Measurements from ENCODE around the gene RNF150.

Gene RNF150

DNA sequence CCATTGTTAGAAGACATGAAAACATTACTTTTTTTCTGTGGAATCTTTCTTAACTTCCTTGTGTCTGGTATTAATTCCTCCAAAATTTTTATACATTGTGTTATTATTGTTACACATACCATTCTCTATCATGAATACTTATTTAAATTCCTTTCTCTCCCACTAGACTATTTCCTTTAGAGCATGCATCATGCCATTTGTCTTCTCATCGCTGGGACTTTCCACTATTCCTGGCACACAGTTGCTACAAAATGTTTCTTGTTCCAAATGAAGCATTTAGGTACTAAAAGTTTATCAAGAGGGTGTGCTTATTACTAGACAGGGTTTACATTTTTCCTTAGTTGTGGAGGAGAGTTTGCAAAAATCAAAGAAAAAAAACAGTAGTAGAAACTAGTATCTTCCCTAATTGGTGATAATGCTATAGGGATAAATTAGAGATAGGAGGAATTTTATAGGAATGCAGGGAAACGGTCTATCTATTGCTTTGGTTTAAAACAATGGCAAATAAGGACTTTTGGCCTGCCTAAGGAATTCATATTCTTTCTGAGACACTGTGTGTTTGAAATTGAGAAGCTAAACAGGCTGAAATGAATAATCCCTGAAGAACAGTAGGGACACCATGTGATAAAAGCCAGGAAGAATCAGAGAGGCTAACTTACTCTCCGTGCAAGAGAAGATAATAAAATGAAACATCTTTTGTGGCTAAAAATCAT lies 189.6 kb downstream of the RNF150 start:
- no peaks in the 10 kb centered on the region for H3K27me3 ChIP-seq
- H3K4me3 ChIP-seq (ENCODE audit: low read depth in 1 of 2, low read length in 1 of 2): no peak overlapping the region
- H3K36me3 ChIP-seq: no peaks in the 10 kb centered on the region
- no peak overlapping the region for H3K27ac ChIP-seq
- H3K9me3 ChIP-seq: no peaks in the 10 kb centered on the region
- TF ChIP-seq, protein P1, sequence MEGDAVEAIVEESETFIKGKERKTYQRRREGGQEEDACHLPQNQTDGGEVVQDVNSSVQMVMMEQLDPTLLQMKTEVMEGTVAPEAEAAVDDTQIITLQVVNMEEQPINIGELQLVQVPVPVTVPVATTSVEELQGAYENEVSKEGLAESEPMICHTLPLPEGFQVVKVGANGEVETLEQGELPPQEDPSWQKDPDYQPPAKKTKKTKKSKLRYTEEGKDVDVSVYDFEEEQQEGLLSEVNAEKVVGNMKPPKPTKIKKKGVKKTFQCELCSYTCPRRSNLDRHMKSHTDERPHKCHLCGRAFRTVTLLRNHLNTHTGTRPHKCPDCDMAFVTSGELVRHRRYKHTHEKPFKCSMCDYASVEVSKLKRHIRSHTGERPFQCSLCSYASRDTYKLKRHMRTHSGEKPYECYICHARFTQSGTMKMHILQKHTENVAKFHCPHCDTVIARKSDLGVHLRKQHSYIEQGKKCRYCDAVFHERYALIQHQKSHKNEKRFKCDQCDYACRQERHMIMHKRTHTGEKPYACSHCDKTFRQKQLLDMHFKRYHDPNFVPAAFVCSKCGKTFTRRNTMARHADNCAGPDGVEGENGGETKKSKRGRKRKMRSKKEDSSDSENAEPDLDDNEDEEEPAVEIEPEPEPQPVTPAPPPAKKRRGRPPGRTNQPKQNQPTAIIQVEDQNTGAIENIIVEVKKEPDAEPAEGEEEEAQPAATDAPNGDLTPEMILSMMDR (IDR thresholded peaks at IDR 0.05): no peak
- H3K4me1 ChIP-seq (ENCODE audit: control insufficient read depth in 1 of 2, insufficient read depth in 1 of 2, low read depth in 1 of 2, low read length in 1 of 2): no peaks in the 10 kb centered on the region

GRCh38 chr4:140940589-140940988 lies 192.7 kb downstream of the RNF150 start:
- Histone ChIP-seq H3K27me3 (no peaks in the 10 kb centered on the region), H3K9me3 (no peaks in the 10 kb centered on the region), H3K27ac (no peak overlapping the region), H3K4me3 (ENCODE audit: low read depth in 1 of 2, low read length in 1 of 2) (no peak overlapping the region), H3K36me3 (no peaks in the 10 kb centered on the region), H3K4me1 (ENCODE audit: control insufficient read depth in 1 of 2, insufficient read depth in 1 of 2, low read depth in 1 of 2, low read length in 1 of 2) (no peaks in the 10 kb centered on the region)
- TF ChIP-seq, protein P1 (IDR thresholded peaks at IDR 0.05): no peak

DNA sequence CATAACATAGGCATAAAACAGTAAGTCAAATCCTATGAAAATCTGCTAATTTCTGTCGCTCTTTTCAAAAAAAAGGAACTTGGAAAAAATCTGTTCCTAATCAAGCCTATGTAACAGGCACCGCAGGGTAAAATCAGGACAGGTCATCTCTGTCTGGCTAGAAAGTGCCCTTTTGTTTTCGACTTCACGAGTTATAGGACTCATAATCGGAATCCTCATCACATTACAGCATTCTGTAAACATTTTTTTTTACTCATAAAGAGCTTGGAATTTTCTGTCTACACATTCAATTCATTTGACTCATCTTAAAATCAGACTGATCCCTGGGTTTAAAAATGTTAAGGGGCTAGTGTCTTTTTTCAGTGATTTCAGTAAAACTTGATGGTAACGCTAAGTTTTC lies 195.4 kb downstream of the RNF150 start:
- Histone ChIP-seq H3K9me3 (no peaks in the 10 kb centered on the region), H3K27me3 (no peaks in the 10 kb centered on the region), H3K4me1 (ENCODE audit: control insufficient read depth in 1 of 2, insufficient read depth in 1 of 2, low read depth in 1 of 2, low read length in 1 of 2) (no peaks in the 10 kb centered on the region), H3K4me3 (ENCODE audit: low read depth in 1 of 2, low read length in 1 of 2) (no peak overlapping the region), H3K36me3 (no peaks in the 10 kb centered on the region), H3K27ac (no peak overlapping the region)
- TF ChIP-seq, protein P1 (IDR thresholded peaks at IDR 0.05): no peak

DNA sequence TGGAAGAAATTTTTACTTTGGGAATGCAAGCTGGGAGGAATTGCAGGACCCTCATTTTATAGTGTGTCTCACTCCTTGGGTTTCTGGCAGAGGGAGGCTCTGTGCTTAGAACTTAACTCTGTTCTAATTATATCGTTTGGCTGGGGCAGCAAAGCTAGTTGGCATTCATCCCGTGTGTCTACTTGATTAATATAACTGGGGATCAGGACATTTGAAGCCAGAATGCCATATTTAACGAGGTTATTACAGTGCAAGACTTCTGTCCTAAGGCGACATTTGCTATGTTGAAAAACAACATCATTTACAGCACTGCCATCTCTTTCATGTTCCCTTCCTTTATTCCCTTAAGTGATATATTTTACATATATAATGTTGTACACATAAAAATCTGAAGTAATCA lies 198.0 kb downstream of the RNF150 start:
- no peaks in the 10 kb centered on the region for H3K9me3 ChIP-seq
- no peak overlapping the region for H3K4me3 ChIP-seq (ENCODE audit: low read depth in 1 of 2, low read length in 1 of 2)
- no peaks in the 10 kb centered on the region for H3K4me1 ChIP-seq (ENCODE audit: control insufficient read depth in 1 of 2, insufficient read depth in 1 of 2, low read depth in 1 of 2, low read length in 1 of 2)
- H3K27me3 ChIP-seq: peaks cover 22% of the 10 kb centered on the region
- no peaks in the 10 kb centered on the region for H3K36me3 ChIP-seq
- TF ChIP-seq, protein P1 (IDR thresholded peaks at IDR 0.05): no peak
- H3K27ac ChIP-seq: no peak overlapping the region

DNA sequence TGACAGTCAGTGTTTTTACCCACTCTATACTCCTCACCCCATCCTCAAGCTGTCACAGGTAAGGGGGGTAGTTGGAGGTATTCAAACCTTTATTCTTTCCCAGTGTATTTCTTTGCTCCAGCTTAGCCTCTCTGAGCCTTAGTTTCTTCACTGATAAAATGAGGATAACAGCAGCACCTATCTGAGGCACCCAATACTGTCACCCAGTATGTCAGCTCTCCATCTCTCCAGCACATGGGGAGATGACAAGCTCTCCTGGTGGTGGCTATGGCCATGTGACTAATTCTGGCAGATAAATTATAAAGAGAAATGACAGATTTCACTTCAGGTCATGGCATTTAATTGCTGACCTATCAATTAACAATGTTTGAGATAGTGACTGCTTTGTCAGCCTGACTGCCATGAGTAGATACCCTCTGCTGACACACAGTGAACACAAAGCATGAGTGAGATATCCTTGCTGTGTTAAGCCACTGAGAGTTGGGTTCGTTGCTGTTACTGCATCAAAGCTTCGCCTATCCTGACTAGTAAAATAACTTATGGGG lies 200.7 kb downstream of the RNF150 start:
- no peaks in the 10 kb centered on the region for H3K4me1 ChIP-seq (ENCODE audit: control insufficient read depth in 1 of 2, insufficient read depth in 1 of 2, low read depth in 1 of 2, low read length in 1 of 2)
- H3K27me3 ChIP-seq: peaks cover 25% of the 10 kb centered on the region
- TF ChIP-seq, protein P1 (IDR thresholded peaks at IDR 0.05): no peak
- no peaks in the 10 kb centered on the region for H3K9me3 ChIP-seq
- no peak overlapping the region for H3K27ac ChIP-seq
- no peaks in the 10 kb centered on the region for H3K36me3 ChIP-seq
- no peak overlapping the region for H3K4me3 ChIP-seq (ENCODE audit: low read depth in 1 of 2, low read length in 1 of 2)
